SU-DHL-6 (cell line): ENCODE measurements around the gene NUP155.
"Not testable (repeated sequence)": the region's sequence is repeated elsewhere in the genome, so short reads cannot be mapped to it uniquely, and the experiment has no call there.

Experiments
- CTCF ChIP-seq: fragments of 200-600 bp; sonication (generic); IDR thresholded peaks from one replicate; pipeline ENCODE4 v1.5.1; 2017; ENCODE audit warnings: antibody characterized with exemption, mild to moderate bottlenecking, low read length, moderate library complexity; ENCODE audit not compliant: insufficient read depth, poor library complexity, severe bottlenecking
- EZH2phosphoT487 ChIP-seq: fragments of 200-600 bp; sonication (generic), shearing (Covaris generic); conservative IDR thresholded peaks from 2 replicates; pipeline ENCODE4 v1.6.1; 2018; ENCODE audit warnings: mild to moderate bottlenecking, antibody characterized with exemption, low read length, moderate library complexity, mixed read lengths

GRCh38 chr5:37342741-37343140 lies 28.2 kb downstream of the NUP155 start:
- not testable (repeated sequence) for TF ChIP-seq CTCF, EZH2phosphoT487
